HUDEP-2 (cell line): Measurements from ENCODE around the gene TAOK3.
"Not testable (repeated sequence)": the region's sequence is repeated elsewhere in the genome, so short reads cannot be mapped to it uniquely, and the experiment has no call there.

Source experiments
- DNase-seq, 76 experiments: peaks; one replicate each; lab custom pipeline; 2025; ENCODE audit not compliant: unreplicated experiment in 76 of 76; lab: John Stamatoyannopoulos, UW

The TAOK3 gene

GRCh38 chr12:118374126-118374725, 1.5 kb upstream of the TAOK3 start:
- no peak for DNase-seq

GRCh38 chr12:118373616-118374015, 909 bp upstream of the TAOK3 start:
- DNase-seq, result peak in 2 of 76 experiments; percentile 8

DNA sequence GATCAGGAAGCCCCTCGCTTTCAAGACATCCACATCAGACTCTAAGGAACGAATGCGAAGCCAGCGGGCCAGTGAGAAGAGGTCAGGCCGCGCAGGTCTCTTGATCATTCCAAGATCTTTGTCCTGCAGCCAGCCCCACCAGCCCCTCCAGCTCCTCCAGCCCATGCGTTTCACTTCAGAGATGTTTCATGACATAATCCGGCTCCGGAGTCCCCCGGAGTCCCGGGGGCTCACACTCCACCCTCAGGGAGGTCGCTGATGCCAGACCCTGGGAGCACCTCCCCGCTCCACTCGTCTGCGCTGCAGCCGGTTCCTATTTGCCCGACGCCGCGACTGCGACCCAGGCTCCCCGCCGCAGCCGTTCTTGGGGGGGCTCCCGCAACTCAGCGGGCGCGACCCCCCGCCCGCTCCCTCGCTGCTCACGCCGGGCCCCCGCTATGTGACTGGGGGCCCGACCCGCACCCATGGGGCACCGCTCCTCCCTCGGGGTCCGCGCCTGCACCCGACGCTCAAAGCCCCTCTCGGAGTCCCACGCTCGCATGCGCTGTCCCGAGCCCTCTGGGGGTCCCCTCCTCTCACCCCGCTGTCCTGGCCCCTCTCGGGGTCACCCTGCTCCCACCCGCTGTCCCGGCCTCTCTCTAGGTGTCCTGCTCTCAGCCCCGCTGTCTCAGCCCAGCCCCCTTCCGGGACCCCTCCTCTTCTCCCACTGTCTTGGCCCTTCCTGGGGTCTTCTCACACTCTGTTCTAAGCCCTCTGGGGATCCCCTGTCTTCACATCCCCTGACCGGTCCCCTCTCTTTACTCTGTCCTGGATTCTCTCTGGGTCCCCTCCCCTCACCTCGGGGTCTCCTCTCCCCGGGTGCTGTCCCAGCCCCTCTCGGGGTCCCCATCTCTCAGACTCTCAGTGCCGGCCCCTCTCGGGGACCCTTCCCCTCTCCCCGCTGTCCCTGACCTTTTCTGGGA, 1.1 kb downstream of the TAOK3 start:
- peak in 12 of 76 experiments; percentile 4 to 45 (median 9) for DNase-seq

GRCh38 chr12:118370601-118371000, 2.1 kb downstream of the TAOK3 start:
- DNase-seq, result no peak

GRCh38 chr12:118368821-118369220, 3.9 kb downstream of the TAOK3 start:
- DNase-seq, result no peak

GRCh38 chr12:118361889-118362288, 10.8 kb downstream of the TAOK3 start:
- DNase-seq, result no peak

DNA sequence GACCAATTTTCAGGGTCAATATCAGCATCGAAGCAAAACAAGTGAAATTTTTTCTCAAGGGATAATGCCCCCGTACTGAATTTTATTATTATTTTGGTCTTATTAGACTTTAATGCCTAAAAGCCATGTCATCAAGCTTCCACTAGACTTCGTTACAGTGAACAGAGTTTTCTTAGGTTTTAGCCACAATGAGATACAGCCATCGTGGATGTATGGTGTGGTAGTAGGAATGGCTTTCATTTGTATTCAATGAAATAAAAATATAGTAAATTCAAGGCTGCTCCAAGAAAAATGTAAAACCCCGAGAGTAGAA, 11.7 kb downstream of the TAOK3 start:
- DNase-seq, result no peak

- peak in 42 of 76 experiments; percentile 8 to 74 (median 26) for DNase-seq
These were observed 13.2 kb downstream of the TAOK3 start for GRCh38 chr12:118359541-118359915.

DNA sequence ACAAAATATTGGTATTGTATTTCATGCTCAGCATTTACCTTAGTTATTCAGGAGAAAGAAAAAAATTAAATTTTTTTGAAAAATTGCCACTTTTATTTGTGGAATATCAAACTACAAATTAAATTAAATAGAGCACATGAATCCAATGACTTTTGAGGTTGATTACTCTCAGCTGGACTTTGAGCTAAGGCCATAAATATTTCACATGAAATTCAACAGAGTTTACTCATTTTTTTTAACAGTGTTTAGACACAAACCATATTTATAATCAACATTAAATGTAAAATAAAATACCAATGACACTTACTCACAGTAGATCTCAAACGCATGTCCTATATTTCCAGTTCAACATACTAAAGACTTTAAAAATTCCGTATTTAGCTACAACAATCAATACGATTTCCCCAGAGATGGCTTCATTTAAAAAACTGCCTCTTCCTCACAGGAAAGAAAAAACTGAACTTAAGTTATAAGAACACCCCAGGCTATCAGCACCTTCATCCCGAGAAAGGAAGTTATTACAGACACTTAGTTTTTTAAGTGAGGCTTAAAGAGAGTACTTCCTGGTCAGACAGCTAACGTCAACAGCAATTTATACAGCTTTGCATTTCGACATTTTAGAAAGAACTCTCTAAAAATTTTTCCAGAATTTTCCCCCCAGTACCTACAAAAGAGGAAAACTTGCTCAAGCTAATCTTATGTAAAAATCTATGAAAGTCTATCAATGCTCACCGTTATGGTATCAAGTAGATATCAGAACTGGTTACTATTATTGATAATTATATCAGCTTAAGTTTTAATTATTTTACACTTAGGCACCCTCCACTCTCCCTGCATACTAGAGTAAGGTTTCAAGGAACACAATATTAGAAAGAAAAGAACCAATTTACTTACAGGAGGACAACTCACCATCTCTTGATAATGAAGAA, 13.8 kb downstream of the TAOK3 start:
- DNase-seq, result peak in 9 of 76 experiments; percentile 6 to 26 (median 11)

- no peak for DNase-seq
These were observed 14.7 kb downstream of the TAOK3 start for GRCh38 chr12:118358008-118358359.

DNA sequence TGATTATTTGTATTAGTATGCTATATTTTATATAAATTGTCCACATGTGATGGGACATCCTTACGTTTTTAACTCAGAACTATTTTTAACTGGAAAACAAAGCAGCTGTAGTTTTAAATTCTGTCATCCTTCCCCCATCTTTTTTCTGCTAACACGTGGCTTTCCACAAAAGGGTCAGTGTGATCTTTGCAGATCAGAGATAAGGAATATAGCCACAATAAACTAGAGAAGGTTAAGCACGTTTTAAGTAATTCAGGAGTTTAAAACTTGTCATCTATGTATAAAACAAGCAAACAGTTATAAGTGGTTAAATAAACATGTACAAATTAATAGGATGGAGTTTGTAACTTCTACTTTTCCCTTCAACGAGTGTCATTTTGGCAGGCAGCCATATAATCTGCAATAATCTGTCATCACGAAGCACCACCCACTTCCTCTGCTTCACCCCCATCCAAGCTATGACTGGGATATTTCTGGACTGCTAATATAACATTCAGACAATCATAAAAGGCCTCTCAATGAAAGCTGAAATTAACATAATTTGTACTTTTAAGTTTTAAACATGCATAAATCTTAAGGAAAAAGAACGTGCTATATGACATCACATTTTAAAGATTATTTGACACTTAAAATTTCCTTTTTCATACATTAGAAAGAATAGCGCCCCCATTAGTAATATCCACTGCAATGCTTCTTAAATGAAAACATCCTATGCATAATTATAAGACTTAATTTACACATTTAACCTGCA, 15.3 kb downstream of the TAOK3 start:
- DNase-seq, result peak in 67 of 76 experiments; percentile 7 to 89 (median 67)

DNA sequence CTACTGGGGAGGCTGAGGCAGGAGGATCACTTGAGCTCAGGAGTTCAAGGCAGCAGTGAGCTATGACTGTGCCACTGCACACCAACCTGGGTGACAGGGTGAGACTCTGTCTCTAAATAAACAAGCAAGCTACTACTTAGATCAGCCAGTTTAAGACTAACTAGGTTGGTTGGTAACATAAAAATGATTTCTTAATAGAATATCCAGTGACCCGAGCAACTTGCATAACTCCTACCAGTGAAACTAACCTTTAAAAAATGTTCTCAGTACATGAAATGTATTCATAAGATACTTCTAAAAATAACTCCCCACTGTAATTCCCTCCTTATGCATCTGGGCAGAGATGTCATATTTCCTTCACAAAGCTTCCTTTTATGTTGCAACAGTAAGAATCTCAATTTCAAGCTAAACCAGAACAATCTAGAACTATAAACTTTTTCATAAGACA, 15.9 kb downstream of the TAOK3 start:
- peak in 3 of 76 experiments; percentile 3 to 28 (median 15) for DNase-seq

- DNase-seq, result no peak
These were observed 16.9 kb downstream of the TAOK3 start for GRCh38 chr12:118355843-118356242.

- no peak for DNase-seq
These were observed 17.8 kb downstream of the TAOK3 start for GRCh38 chr12:118354903-118355302.

- not testable (repeated sequence) for DNase-seq
These were observed 18.2 kb downstream of the TAOK3 start for GRCh38 chr12:118354503-118354902.

- no peak for DNase-seq
These were observed 19.0 kb downstream of the TAOK3 start for GRCh38 chr12:118353721-118354120.

DNA sequence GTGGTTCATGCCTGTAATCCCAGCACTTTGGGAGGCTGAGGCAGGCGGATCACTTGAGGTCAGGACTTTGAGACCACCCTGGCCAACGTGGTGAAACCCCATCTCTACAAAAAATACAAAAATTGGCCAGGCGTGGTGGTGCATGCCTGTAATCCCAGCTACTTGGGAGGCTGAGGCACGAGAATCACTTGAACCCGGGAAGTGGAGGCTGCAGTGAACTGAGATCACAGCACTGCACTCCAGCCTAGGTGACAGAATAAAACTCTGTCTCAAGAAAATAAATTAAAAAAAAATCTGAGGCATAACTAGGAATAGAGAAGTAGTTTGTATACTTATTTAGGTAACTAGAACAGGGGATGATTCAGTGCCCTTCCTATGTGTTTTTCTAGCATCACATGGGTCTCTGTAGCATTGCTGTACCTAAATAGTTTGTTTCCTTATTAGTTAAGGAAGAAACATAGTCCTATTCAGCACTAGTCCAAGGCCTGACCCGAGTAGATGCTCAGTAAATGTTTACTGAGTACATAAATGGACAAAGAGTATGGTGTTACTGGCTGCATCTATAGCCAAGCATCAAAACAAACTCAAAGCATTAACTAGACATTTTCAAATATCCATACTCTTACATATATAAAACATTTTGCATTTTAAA, 21.7 kb downstream of the TAOK3 start:
- no peak for DNase-seq

GRCh38 chr12:118347916-118348315, 24.8 kb downstream of the TAOK3 start:
- no peak for DNase-seq

GRCh38 chr12:118346895-118347294, 25.8 kb downstream of the TAOK3 start:
- peak in 64 of 76 experiments; percentile 11 to 71 (median 46) for DNase-seq

- peak in 41 of 76 experiments; percentile 6 to 76 (median 39) for DNase-seq
These were observed 27.4 kb downstream of the TAOK3 start for GRCh38 chr12:118345355-118345754.
